Measurements from ENCODE around the gene WWC2.
A peak's percentile ranks its signal among the peaks of the same experiment; 100 is the strongest.

WWC2 gene

DNA sequence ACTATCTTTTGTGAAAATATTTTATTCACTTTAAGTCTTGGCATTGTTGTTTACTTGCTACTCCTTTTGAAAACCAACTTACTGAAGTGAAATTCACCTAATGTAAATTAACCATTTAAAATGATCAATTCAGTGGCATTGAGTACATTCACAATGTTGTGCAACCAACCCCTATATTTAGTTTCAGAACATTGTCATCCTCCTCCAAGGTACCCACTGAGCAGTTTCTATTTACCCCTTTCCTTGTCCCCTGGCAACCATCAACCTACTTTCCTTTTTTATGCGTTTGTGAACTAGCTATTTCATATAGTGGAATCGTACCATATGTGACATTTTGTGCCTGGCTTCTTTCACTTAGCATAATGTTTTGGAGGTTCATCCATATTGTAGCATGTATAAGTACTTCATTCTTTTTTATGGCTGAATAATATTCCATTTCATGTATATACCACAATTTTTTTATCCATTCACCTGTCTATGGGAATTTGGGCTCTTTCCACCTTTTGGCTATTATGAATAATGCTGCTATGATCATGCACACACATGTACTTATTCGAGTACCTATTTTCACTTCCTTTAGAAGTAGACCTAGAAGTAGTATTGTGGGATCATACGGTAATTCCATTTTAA lies 85.0 kb downstream of the WWC2 start:
- TF ChIP-seq MYC (IDR thresholded peaks at IDR 0.05; ENCODE audit: low read depth, low read length) (no peak), POLR2A (IDR thresholded peaks at IDR 0.05; ENCODE audit: extremely low read depth, insufficient read length) (no peak)
- TF ChIP-seq, protein P1, sequence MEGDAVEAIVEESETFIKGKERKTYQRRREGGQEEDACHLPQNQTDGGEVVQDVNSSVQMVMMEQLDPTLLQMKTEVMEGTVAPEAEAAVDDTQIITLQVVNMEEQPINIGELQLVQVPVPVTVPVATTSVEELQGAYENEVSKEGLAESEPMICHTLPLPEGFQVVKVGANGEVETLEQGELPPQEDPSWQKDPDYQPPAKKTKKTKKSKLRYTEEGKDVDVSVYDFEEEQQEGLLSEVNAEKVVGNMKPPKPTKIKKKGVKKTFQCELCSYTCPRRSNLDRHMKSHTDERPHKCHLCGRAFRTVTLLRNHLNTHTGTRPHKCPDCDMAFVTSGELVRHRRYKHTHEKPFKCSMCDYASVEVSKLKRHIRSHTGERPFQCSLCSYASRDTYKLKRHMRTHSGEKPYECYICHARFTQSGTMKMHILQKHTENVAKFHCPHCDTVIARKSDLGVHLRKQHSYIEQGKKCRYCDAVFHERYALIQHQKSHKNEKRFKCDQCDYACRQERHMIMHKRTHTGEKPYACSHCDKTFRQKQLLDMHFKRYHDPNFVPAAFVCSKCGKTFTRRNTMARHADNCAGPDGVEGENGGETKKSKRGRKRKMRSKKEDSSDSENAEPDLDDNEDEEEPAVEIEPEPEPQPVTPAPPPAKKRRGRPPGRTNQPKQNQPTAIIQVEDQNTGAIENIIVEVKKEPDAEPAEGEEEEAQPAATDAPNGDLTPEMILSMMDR (IDR thresholded peaks at IDR 0.05; ENCODE audit: low read depth, low read length), result no peak
- TF ChIP-seq, protein P2, sequence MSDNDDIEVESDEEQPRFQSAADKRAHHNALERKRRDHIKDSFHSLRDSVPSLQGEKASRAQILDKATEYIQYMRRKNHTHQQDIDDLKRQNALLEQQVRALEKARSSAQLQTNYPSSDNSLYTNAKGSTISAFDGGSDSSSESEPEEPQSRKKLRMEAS (IDR thresholded peaks at IDR 0.05; ENCODE audit: low read depth, low read length), result no peak
- no peak overlapping the region for H3K4me3 ChIP-seq (ENCODE audit: low read depth, low read length)
- DNase-seq (ENCODE audit: low read depth), result peak; percentile 23

DNA sequence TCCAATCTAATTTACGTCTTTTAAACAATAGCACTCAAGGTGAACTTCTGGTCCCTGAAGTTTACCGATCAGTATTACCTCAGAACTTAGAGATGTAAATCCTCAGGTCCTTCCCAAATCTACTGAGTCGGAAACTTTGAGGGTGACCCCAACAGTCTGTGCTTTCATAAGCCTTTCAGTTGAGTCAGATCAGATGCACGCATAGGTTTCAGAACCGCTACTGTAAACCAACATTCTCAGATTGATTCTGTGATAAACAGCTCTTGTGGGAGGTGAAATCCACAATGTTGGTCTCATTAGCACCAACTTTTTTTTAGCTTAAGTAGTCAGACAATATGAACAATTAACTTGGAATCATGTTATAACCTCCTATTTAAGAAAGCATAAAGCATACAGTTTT lies 86.0 kb downstream of the WWC2 start:
- DNase-seq (ENCODE audit: low read depth), result peak; percentile 67
- H3K4me3 ChIP-seq (ENCODE audit: low read depth, low read length), result no peak overlapping the region
- TF ChIP-seq MYC (IDR thresholded peaks at IDR 0.05; ENCODE audit: low read depth, low read length) (no peak), POLR2A (IDR thresholded peaks at IDR 0.05; ENCODE audit: extremely low read depth, insufficient read length) (no peak)
- TF ChIP-seq, protein P1 (IDR thresholded peaks at IDR 0.05; ENCODE audit: low read depth, low read length), result no peak
- TF ChIP-seq, protein P2 (IDR thresholded peaks at IDR 0.05; ENCODE audit: low read depth, low read length), result no peak

DNA sequence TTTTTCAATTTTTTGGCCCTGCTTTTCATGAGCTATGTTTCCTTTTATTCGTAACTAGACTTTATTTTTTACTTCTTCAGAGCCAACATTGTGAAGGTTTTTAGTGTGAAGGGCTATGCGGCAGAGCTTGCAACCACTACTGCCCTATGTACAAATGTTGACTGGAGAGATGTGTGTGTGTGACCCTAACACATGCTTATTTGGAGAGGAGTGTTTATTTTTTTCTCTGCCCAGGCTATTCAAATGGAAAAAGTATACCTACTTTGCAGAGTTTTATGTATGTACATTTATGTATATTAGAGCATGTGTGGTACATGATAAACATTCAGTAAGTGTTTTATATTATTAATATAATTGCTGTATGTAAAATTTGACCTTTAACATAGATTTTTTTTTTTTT lies 86.5 kb downstream of the WWC2 start:
- no peak for DNase-seq (ENCODE audit: low read depth)
- H3K4me3 ChIP-seq (ENCODE audit: low read depth, low read length), result no peak overlapping the region
- TF ChIP-seq, protein P2 (IDR thresholded peaks at IDR 0.05; ENCODE audit: low read depth, low read length), result no peak
- no peak for TF ChIP-seq POLR2A (IDR thresholded peaks at IDR 0.05; ENCODE audit: extremely low read depth, insufficient read length)
- TF ChIP-seq, protein P1 (IDR thresholded peaks at IDR 0.05; ENCODE audit: low read depth, low read length), result no peak
- no peak for TF ChIP-seq MYC (IDR thresholded peaks at IDR 0.05; ENCODE audit: low read depth, low read length)

DNA sequence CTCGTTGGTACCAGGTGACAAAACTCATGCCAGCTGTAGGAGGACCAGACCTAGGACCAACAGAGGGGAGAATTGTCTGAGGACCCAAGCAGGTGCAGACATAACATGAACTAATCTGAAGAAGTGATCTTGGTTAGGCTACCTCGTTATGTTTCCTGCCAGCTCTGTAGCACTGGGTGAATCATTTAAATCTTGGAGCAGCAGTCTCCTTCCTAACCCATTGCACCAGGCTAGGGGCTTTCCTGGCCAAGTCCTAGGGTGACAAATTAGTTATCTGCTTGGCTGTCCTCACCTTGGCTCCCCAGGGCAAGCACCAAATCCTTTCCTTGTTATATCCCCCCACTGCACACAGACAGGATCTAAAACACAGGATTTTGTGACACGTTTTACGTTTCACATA lies 87.8 kb downstream of the WWC2 start:
- peak; percentile 37 for DNase-seq (ENCODE audit: low read depth)
- TF ChIP-seq, protein P1 (IDR thresholded peaks at IDR 0.05; ENCODE audit: low read depth, low read length), result no peak
- TF ChIP-seq POLR2A (IDR thresholded peaks at IDR 0.05; ENCODE audit: extremely low read depth, insufficient read length) (no peak), MYC (IDR thresholded peaks at IDR 0.05; ENCODE audit: low read depth, low read length) (no peak)
- TF ChIP-seq, protein P2 (IDR thresholded peaks at IDR 0.05; ENCODE audit: low read depth, low read length), result no peak
- no peak overlapping the region for H3K4me3 ChIP-seq (ENCODE audit: low read depth, low read length)

DNA sequence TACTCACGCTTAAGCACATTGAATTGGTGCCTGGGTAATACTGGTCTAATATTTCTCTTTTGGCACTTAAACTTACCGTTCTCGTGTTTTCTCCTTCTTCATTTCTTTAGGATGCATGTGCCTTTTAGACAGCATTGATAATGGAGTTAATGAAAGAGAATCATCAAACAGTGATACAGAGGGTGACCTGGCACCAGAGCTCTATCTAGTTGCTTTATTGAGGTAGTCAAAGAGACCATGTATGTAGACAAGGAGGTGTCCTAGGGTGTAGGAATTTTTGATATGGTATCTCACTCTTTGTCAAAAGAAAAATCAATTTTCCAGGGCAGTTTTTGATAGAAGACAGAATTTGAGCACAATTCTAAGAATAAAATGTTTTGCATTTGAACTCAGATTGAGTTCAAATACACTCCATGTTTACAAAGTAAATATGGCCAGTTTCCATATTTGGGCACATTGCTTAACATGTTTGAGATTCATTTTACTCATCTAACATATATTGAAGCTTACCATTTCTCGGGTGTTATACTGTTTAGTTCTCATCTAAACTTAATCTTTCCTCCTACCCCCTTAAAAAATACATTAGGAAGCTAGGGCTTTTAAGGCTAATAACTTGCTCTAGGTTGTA lies 92.0 kb downstream of the WWC2 start:
- TF ChIP-seq, protein P1 (IDR thresholded peaks at IDR 0.05; ENCODE audit: low read depth, low read length), result no peak
- no peak for DNase-seq (ENCODE audit: low read depth)
- H3K4me3 ChIP-seq (ENCODE audit: low read depth, low read length), result no peak overlapping the region

Measured in NB4 (cell line).